Right atrium auricular region (tissue), 2 donors: ENCODE data around the gene XRCC3. TPM values are rescaled to one million over a fixed set of nuclear protein-coding genes. Genes with fewer than 3 reads are reported as not detected.

Experiments
- DNase-seq: peaks from one replicate; pipeline ENCODE4 v3.0.0-alpha.2; 2019; ENCODE audit warnings: low spot score
- H3K27ac ChIP-seq, 2 donors: fragments of 200-600 bp; sonication (generic); 1 replicate in 1 of 2; 2 replicates in 1 of 2; pipeline ENCODE4 v1.5.1; 2016 to 2019
- H3K27me3 ChIP-seq, 2 donors: fragments of 200-600 bp; sonication (generic); one replicate each; pipeline versions ENCODE4 v1.5.1 to v1.6.0; 2017 to 2019
- H3K36me3 ChIP-seq: fragments of 200-600 bp; sonication (generic); one replicate; pipeline ENCODE4 v1.5.1; 2016
- H3K4me1 ChIP-seq, 2 donors: fragments of 200-600 bp; sonication (generic); one replicate each; pipeline versions ENCODE4 v1.5.1 to v1.6.0; 2017 to 2019
- H3K4me3 ChIP-seq, 2 donors: fragments of 200-600 bp; sonication (generic); 1 replicate in 1 of 2; 2 replicates in 1 of 2; pipeline ENCODE4 v1.5.1; 2017 to 2019; ENCODE audit warnings: mild to moderate bottlenecking in 1 of 2, moderate library complexity in 1 of 2
- H3K9me3 ChIP-seq, 2 donors: fragments of 200-600 bp; sonication (generic); one replicate each; pipeline ENCODE4 v1.5.1; 2019
- CTCF ChIP-seq, 2 donors: fragments of 200-600 bp; sonication (generic); IDR thresholded peaks; one replicate each; pipeline ENCODE4 v1.5.1; 2019; ENCODE audit warnings: antibody characterized with exemption in 2 of 2
- total RNA-seq, 2 donors: library from RNA; depleted of rRNA; stranded (reverse); fragments of >200 nt; gene quantifications; one replicate each; pipeline ENCODE4 v1.1.0, GENCODE V29; 2016

XRCC3 gene
- total RNA-seq, 2 donors from 2014 or later = 2.1 to 3.6 TPM

GRCh38 chr14:103662591-103662990, 52.7 kb downstream of the XRCC3 start:
- Histone ChIP-seq H3K36me3 (peaks cover 93% of the 10 kb centered on the region), H3K4me3 (no peak overlapping the region), H3K27me3 (no peaks in the 10 kb centered on the region), H3K27ac (no peak overlapping the region), H3K9me3 (no peaks in the 10 kb centered on the region), H3K4me1 (peaks cover 0 to under 1% of the 10 kb centered on the region in 2 donors)
- DNase-seq = no peak
- TF ChIP-seq CTCF (IDR thresholded peaks at IDR 0.05) = no peak

GRCh38 chr14:103662029-103662428, 53.2 kb downstream of the XRCC3 start:
- Histone ChIP-seq H3K9me3 (no peaks in the 10 kb centered on the region), H3K4me3 (no peak overlapping the region), H3K27ac (no peak overlapping the region), H3K36me3 (peaks cover 93% of the 10 kb centered on the region), H3K27me3 (no peaks in the 10 kb centered on the region), H3K4me1 (peaks cover 0 to 6% of the 10 kb centered on the region in 2 donors)
- TF ChIP-seq CTCF (IDR thresholded peaks at IDR 0.05) = no peak
- DNase-seq = no peak

GRCh38 chr14:103659631-103660030, 55.6 kb downstream of the XRCC3 start:
- no peaks in the 10 kb centered on the region for H3K9me3 ChIP-seq
- H3K4me3 ChIP-seq = no peak overlapping the region
- H3K27ac ChIP-seq = no peak overlapping the region
- peaks cover 0 to 19% of the 10 kb centered on the region in 2 donors for H3K4me1 ChIP-seq
- H3K36me3 ChIP-seq = peaks cover 97% of the 10 kb centered on the region
- H3K27me3 ChIP-seq = no peaks in the 10 kb centered on the region
- DNase-seq = no peak
- no peak for TF ChIP-seq CTCF (IDR thresholded peaks at IDR 0.05)

- H3K36me3 ChIP-seq = peaks cover 79% of the 10 kb centered on the region
- TF ChIP-seq CTCF (IDR thresholded peaks at IDR 0.05) = no peak
- peak overlapping the region; percentile 33 to 48 for H3K27ac ChIP-seq
- peaks cover 0 to 37% of the 10 kb centered on the region in 2 donors for H3K4me1 ChIP-seq
- no peak for DNase-seq
- no peak overlapping the region for H3K4me3 ChIP-seq
- no peaks in the 10 kb centered on the region for H3K27me3 ChIP-seq
- no peaks in the 10 kb centered on the region for H3K9me3 ChIP-seq
These were observed 57.8 kb downstream of the XRCC3 start for GRCh38 chr14:103657471-103657870.

GRCh38 chr14:103656756-103657133, 58.5 kb downstream of the XRCC3 start:
- Histone ChIP-seq H3K4me1 (peaks cover 0 to 45% of the 10 kb centered on the region in 2 donors), H3K4me3 (no peak overlapping the region), H3K27me3 (no peaks in the 10 kb centered on the region), H3K27ac (no peak overlapping the region), H3K9me3 (no peaks in the 10 kb centered on the region), H3K36me3 (peaks cover 72% of the 10 kb centered on the region)
- TF ChIP-seq CTCF (IDR thresholded peaks at IDR 0.05) = no peak
- DNase-seq = no peak

- no peaks in the 10 kb centered on the region for H3K27me3 ChIP-seq
- no peak overlapping the region for H3K4me3 ChIP-seq
- DNase-seq = no peak
- no peak overlapping the region for H3K27ac ChIP-seq
- no peak for TF ChIP-seq CTCF (IDR thresholded peaks at IDR 0.05)
- H3K36me3 ChIP-seq = peaks cover 66% of the 10 kb centered on the region
- H3K4me1 ChIP-seq = peaks cover 0 to 50% of the 10 kb centered on the region in 2 donors
- no peaks in the 10 kb centered on the region for H3K9me3 ChIP-seq
These were observed 59.1 kb downstream of the XRCC3 start for GRCh38 chr14:103656031-103656755.
